Activated CD4-positive, alpha-beta memory T cell treated with anti-CD3 and anti-CD28 coated beads for 36 hours (primary cell): ENCODE data around the gene TMEM123. TPM values are rescaled to one million over a fixed set of nuclear protein-coding genes. Genes with fewer than 3 reads are reported as not detected.
"Not testable (repeated sequence)": the region's sequence is repeated elsewhere in the genome, so short reads cannot be mapped to it uniquely, and the experiment has no call there.

Experiments
- CTCF ChIA-PET: fragments of 350-600 bp; sonication (Branson Sonifier 250); formaldehyde crosslinking; loops from one replicate; lab custom pipeline; 2021; ENCODE audit warnings: antibody characterized with exemption, inconsistent platforms; lab: Charles Lee
- POLR2A ChIA-PET: fragments of 350-600 bp; sonication (Branson Sonifier 250); formaldehyde crosslinking; loops from one replicate; lab custom pipeline; 2021; ENCODE audit warnings: antibody characterized with exemption; lab: Charles Lee
- DNase-seq: peaks from one replicate; pipeline ENCODE4 v3.0.0-alpha.2; 2020
- H3K27ac Mint-ChIP-seq: one replicate; pipeline ENCODE4 v1.8.0; 2021; ENCODE audit warnings: mixed read lengths
- H3K27me3 Mint-ChIP-seq: one replicate; pipeline ENCODE4 v1.8.0; 2021; ENCODE audit warnings: mixed read lengths
- H3K36me3 Mint-ChIP-seq: one replicate; pipeline ENCODE4 v1.8.0; 2021; ENCODE audit warnings: mixed read lengths
- H3K4me1 Mint-ChIP-seq: one replicate; pipeline ENCODE4 v1.8.0; 2021; ENCODE audit warnings: low read depth, mixed read lengths
- H3K4me3 Mint-ChIP-seq: one replicate; pipeline ENCODE4 v1.8.0; 2021; ENCODE audit warnings: mild to moderate bottlenecking, mixed read lengths
- H3K9me3 Mint-ChIP-seq: one replicate; pipeline ENCODE4 v1.8.0; 2021; ENCODE audit warnings: mixed read lengths
- intact Hi-C: fragments of 100-400 bp; cut with micrococcal nuclease; formaldehyde crosslinking; loops from one replicate; pipeline ENCODE4 v1.15.1; 2023
- total RNA-seq, 2 experiments: library from RNA; stranded (reverse); gene quantifications; one replicate each; pipeline ENCODE4 v1.2.3, GENCODE V29; 2021

TMEM123 gene
- total RNA-seq, 2 experiments from 2014 or later: 175 to 180 TPM

- Mint-ChIP-seq H3K4me1 (peaks cover 19% of the 10 kb centered on the region), H3K4me3 (no peak overlapping the region), H3K36me3 (peaks cover 37% of the 10 kb centered on the region), H3K9me3 (no peaks in the 10 kb centered on the region), H3K27me3 (no peaks in the 10 kb centered on the region), H3K27ac (no peak overlapping the region)
- ChIA-PET POLR2A (no interaction called here), CTCF (interaction anchor here (4.8 kb wide), 1 partner anchor 13 kb away, joined by 38 read pairs; no protein-coding TSS in a partner anchor)
- intact Hi-C loops: no loop called here
- no peak for DNase-seq
Measured at GRCh38 chr11:102377891-102378290, 74.7 kb downstream of the TMEM123 start.

GRCh38 chr11:102375720-102376399 is 76.7 kb downstream of the TMEM123 start:
- CTCF ChIA-PET: interaction anchor here (0.6 to 2.7 kb wide), 6 partner anchors 15 to 122 kb away, joined by 3 to 13 read pairs (median 5); no protein-coding TSS in a partner anchor
- DNase-seq: no peak
- Mint-ChIP-seq H3K4me3 (no peak overlapping the region), H3K9me3 (no peaks in the 10 kb centered on the region), H3K27me3 (no peaks in the 10 kb centered on the region), H3K4me1 (peaks cover 22% of the 10 kb centered on the region), H3K36me3 (peaks cover 41% of the 10 kb centered on the region), H3K27ac (no peak overlapping the region)
- intact Hi-C loops: no loop called here
- POLR2A ChIA-PET: interaction anchor here (1.2 kb wide), 1 partner anchor 9 kb away, joined by 3 read pairs; no protein-coding TSS in a partner anchor

- H3K4me3 Mint-ChIP-seq, H3K27me3 Mint-ChIP-seq, H3K27ac Mint-ChIP-seq, DNase-seq, H3K9me3 Mint-ChIP-seq, intact Hi-C loops: not testable (repeated sequence)
- ChIA-PET POLR2A (interaction anchor here (0.6 to 1.2 kb wide), 2 partner anchors 8 to 113 kb away, joined by 3 read pairs; no protein-coding TSS in a partner anchor), CTCF (interaction anchor here (1.1 to 2.7 kb wide), 4 partner anchors 16 to 85 kb away, joined by 4 to 13 read pairs (median 5); no protein-coding TSS in a partner anchor)
- H3K36me3 Mint-ChIP-seq: peaks cover 36% of the 10 kb centered on the region
- H3K4me1 Mint-ChIP-seq: peaks cover 22% of the 10 kb centered on the region
Measured at GRCh38 chr11:102374633-102375424, 77.7 kb downstream of the TMEM123 start.

- no peak for DNase-seq
- ChIA-PET POLR2A (no interaction called here), CTCF (interaction anchor here (0.7 to 1.6 kb wide), 11 partner anchors 22 to 298 kb away, joined by 3 to 12 read pairs (median 4); no protein-coding TSS in a partner anchor)
- Mint-ChIP-seq H3K4me3 (no peak overlapping the region), H3K36me3 (peaks cover 48% of the 10 kb centered on the region), H3K4me1 (peaks cover 23% of the 10 kb centered on the region), H3K27me3 (no peaks in the 10 kb centered on the region), H3K9me3 (no peaks in the 10 kb centered on the region), H3K27ac (peak overlapping the region; percentile 67)
- intact Hi-C loops: loop anchor here (1.0 kb wide), 2 partner anchors 21 to 127 kb away; partner anchors contain the start of gene BIRC2
Measured at GRCh38 chr11:102368472-102368871, 84.1 kb downstream of the TMEM123 start.

- H3K27ac Mint-ChIP-seq: peak overlapping the region; percentile 15
- intact Hi-C loops: no loop called here
- H3K36me3 Mint-ChIP-seq: peaks cover 55% of the 10 kb centered on the region
Measured at GRCh38 chr11:102367364-102367763, 85.2 kb downstream of the TMEM123 start.

GRCh38 chr11:102364991-102365390 is 87.6 kb downstream of the TMEM123 start:
- ChIA-PET POLR2A (interaction anchor here (0.6 kb wide), 1 partner anchor 25 kb away, joined by 3 read pairs; no protein-coding TSS in a partner anchor), CTCF (interaction anchor here (1.1 to 2.8 kb wide), 3 partner anchors 26 to 301 kb away, joined by 3 to 7 read pairs (median 6); no protein-coding TSS in a partner anchor)
- H3K4me3 Mint-ChIP-seq: no peak overlapping the region
- peaks cover 64% of the 10 kb centered on the region for H3K36me3 Mint-ChIP-seq
- intact Hi-C loops: no loop called here
- H3K27ac Mint-ChIP-seq: no peak overlapping the region
- H3K27me3 Mint-ChIP-seq: no peaks in the 10 kb centered on the region
- H3K9me3 Mint-ChIP-seq: no peaks in the 10 kb centered on the region
- H3K4me1 Mint-ChIP-seq: peaks cover 39% of the 10 kb centered on the region
- no peak for DNase-seq

More at GRCh38 chr11:102367364-102367763, 85.2 kb downstream of the TMEM123 start:
- ChIA-PET CTCF (interaction anchor here (0.6 to 2.3 kb wide), 14 partner anchors 22 to 299 kb away, joined by 3 to 15 read pairs (median 4); no protein-coding TSS in a partner anchor), POLR2A (interaction anchor here (0.8 kb wide), 1 partner anchor 8 kb away, joined by 3 read pairs; no protein-coding TSS in a partner anchor)
- Mint-ChIP-seq H3K27me3 (no peaks in the 10 kb centered on the region), H3K4me3 (no peak overlapping the region), H3K9me3 (no peaks in the 10 kb centered on the region), H3K4me1 (peaks cover 22% of the 10 kb centered on the region)
- no peak for DNase-seq

GRCh38 chr11:102361086-102362031 is 91.2 kb downstream of the TMEM123 start:
- intact Hi-C loops: no loop called here
- Mint-ChIP-seq H3K27me3 (no peaks in the 10 kb centered on the region), H3K36me3 (peaks cover 61% of the 10 kb centered on the region), H3K4me1 (peaks cover 49% of the 10 kb centered on the region), H3K4me3 (peak overlapping the region; percentile 10), H3K27ac (peak overlapping the region; percentile 51), H3K9me3 (no peaks in the 10 kb centered on the region)
- POLR2A ChIA-PET: no interaction called here
- DNase-seq: peak; percentile 26
- CTCF ChIA-PET: interaction anchor here (0.6 to 1.7 kb wide), 7 partner anchors 12 to 369 kb away, joined by 3 to 10 read pairs (median 3); no protein-coding TSS in a partner anchor

- Mint-ChIP-seq H3K27ac (peak overlapping the region; percentile 51), H3K4me1 (peaks cover 49% of the 10 kb centered on the region), H3K36me3 (peaks cover 59% of the 10 kb centered on the region), H3K9me3 (no peaks in the 10 kb centered on the region), H3K4me3 (no peak overlapping the region), H3K27me3 (no peaks in the 10 kb centered on the region)
- ChIA-PET POLR2A (interaction anchor here (0.8 kb wide), 1 partner anchor 61 kb away, joined by 4 read pairs; no protein-coding TSS in a partner anchor), CTCF (interaction anchor here (0.6 to 1.7 kb wide), 6 partner anchors 11 to 253 kb away, joined by 3 to 10 read pairs (median 3); no protein-coding TSS in a partner anchor)
- intact Hi-C loops: no loop called here
- no peak for DNase-seq
Measured at GRCh38 chr11:102360681-102361080, 91.9 kb downstream of the TMEM123 start.

GRCh38 chr11:102359372-102359771 is 93.2 kb downstream of the TMEM123 start:
- intact Hi-C loops: no loop called here
- no peak overlapping the region for H3K4me3 Mint-ChIP-seq
- H3K27ac Mint-ChIP-seq: no peak overlapping the region
- ChIA-PET POLR2A (no interaction called here), CTCF (interaction anchor here (0.9 to 1.7 kb wide), 2 partner anchors 31 to 137 kb away, joined by 4 to 6 read pairs; no protein-coding TSS in a partner anchor)
- no peak for DNase-seq
- no peaks in the 10 kb centered on the region for H3K27me3 Mint-ChIP-seq
- H3K36me3 Mint-ChIP-seq: peaks cover 59% of the 10 kb centered on the region
- peaks cover 55% of the 10 kb centered on the region for H3K4me1 Mint-ChIP-seq
- H3K9me3 Mint-ChIP-seq: peaks cover 6% of the 10 kb centered on the region

GRCh38 chr11:102357116-102357515 is 95.4 kb downstream of the TMEM123 start:
- H3K27me3 Mint-ChIP-seq: no peaks in the 10 kb centered on the region
- H3K4me3 Mint-ChIP-seq: no peak overlapping the region
- DNase-seq: no peak
- H3K4me1 Mint-ChIP-seq: peaks cover 57% of the 10 kb centered on the region
- H3K9me3 Mint-ChIP-seq: peaks cover 6% of the 10 kb centered on the region
- H3K27ac Mint-ChIP-seq: no peak overlapping the region
- intact Hi-C loops: no loop called here
- ChIA-PET CTCF (interaction anchor here (1.0 kb wide), 2 partner anchors 33 to 310 kb away, joined by 3 read pairs; no protein-coding TSS in a partner anchor), POLR2A (no interaction called here)
- H3K36me3 Mint-ChIP-seq: peaks cover 56% of the 10 kb centered on the region
